Measurements from ENCODE around the gene CCDC89. TPM values are rescaled to one million over a fixed set of nuclear protein-coding genes. Genes with fewer than 3 reads are reported as not detected.

CCDC89 gene
- total RNA-seq, 4 donors from 2014 or later: 1.7 to 3.4 (median 1.7) TPM

- TF ChIP-seq EP300 (IDR thresholded peaks at IDR 0.05) (no peak), CTCF (IDR thresholded peaks at IDR 0.05) (no peak), POLR2A (IDR thresholded peaks at IDR 0.05) (no peak), POLR2AphosphoS5 (IDR thresholded peaks at IDR 0.05) (no peak)
- 92 to 93% methylated on average over 2 to 3 of the region's 3 CpGs for WGBS, 2 donors (ENCODE audit: low coverage in 1 of 2)
- H3K4me3 ChIP-seq: no peak overlapping the region
- H3K4me1 ChIP-seq: no peaks in the 10 kb centered on the region
- no peaks in the 10 kb centered on the region for H3K9me3 ChIP-seq
- no peak for ATAC-seq
- H3K36me3 ChIP-seq: no peaks in the 10 kb centered on the region
- no peak overlapping the region for H3K27ac ChIP-seq
- no peaks in the 10 kb centered on the region for H3K27me3 ChIP-seq
These were observed 19.0 kb upstream of the CCDC89 start for GRCh38 chr11:85704967-85705366.

DNA sequence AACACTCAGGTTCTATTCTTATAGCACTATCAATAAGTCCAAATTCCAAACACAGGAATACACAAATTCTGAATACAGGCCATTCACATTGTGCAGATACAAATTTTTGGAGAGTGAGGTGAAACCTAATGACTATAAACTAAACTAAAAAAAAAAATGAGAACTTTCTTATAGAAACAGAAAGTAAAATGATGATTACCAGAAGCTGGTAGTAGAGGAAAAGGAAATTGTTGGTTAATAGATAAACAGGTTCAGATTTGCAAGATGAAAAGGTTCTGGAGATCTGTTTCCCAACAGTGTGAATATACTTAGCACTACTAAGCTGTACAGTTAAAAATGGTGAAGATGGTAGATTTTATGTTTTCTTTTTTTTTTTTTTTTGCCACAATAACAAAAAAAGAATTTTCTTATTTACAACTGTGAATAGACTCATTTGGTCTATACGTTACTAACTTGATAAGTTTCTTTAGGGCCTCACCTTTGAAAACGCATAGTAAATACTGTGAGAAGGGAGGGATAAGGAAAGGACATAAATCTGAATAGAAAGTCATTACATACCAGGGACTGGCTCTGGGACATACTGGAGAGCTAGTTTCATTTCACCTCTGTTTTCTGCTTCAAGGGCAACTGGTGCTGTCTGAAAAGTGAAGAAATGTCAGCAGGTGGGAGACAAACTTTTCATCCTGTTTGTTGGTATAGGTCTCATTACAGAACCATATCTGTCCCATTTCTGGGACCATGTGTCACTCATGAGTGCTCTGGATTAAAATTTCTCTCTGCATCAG, 14.2 kb upstream of the CCDC89 start:
- no peaks in the 10 kb centered on the region for H3K9me3 ChIP-seq
- ATAC-seq: no peak
- WGBS, 2 donors (ENCODE audit: low coverage in 1 of 2): 74 to 89% methylated on average over 2 of the region's 2 CpGs
- H3K4me1 ChIP-seq: no peaks in the 10 kb centered on the region
- no peaks in the 10 kb centered on the region for H3K36me3 ChIP-seq
- TF ChIP-seq POLR2AphosphoS5 (IDR thresholded peaks at IDR 0.05): no peak
- no peak for TF ChIP-seq CTCF (IDR thresholded peaks at IDR 0.05)
- no peak for TF ChIP-seq EP300 (IDR thresholded peaks at IDR 0.05)
- TF ChIP-seq POLR2A (IDR thresholded peaks at IDR 0.05): no peak
- H3K4me3 ChIP-seq: no peak overlapping the region
- no peaks in the 10 kb centered on the region for H3K27me3 ChIP-seq
- no peak overlapping the region for H3K27ac ChIP-seq

DNA sequence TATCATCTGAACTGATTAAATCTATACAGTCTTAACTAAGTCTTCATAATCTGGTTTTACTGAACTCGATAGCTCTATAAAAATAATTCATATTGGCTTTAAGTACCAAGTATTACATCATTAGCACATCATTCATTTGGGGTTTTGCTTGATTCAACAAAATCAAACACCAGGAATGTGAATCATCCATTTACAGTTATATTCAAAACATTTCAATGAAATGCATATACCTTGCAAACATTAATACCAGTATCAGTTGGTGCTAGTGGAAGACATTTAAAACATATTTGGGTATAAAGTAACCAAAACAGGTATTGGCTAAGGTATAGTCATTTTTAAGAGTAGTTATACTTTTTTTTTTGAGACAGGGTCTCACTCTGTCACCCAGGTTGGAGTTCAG, 12.2 kb upstream of the CCDC89 start:
- Histone ChIP-seq H3K4me3 (no peak overlapping the region), H3K4me1 (no peaks in the 10 kb centered on the region), H3K27me3 (no peaks in the 10 kb centered on the region), H3K36me3 (no peaks in the 10 kb centered on the region), H3K27ac (no peak overlapping the region), H3K9me3 (no peaks in the 10 kb centered on the region)
- TF ChIP-seq CTCF (IDR thresholded peaks at IDR 0.05) (no peak), POLR2A (IDR thresholded peaks at IDR 0.05) (no peak)
- ATAC-seq: no peak
- WGBS, 2 donors (ENCODE audit: low coverage in 1 of 2): 80 to 89% methylated on average over 1 of the region's 1 CpG

- no peaks in the 10 kb centered on the region for H3K27me3 ChIP-seq
- WGBS, 2 donors (ENCODE audit: low coverage in 1 of 2): 92 to 97% methylated on average over 2 of the region's 2 CpGs
- H3K9me3 ChIP-seq: no peaks in the 10 kb centered on the region
- H3K4me1 ChIP-seq: no peaks in the 10 kb centered on the region
- no peak for ATAC-seq
- TF ChIP-seq CTCF (IDR thresholded peaks at IDR 0.05) (no peak), POLR2A (IDR thresholded peaks at IDR 0.05) (no peak), POLR2AphosphoS5 (IDR thresholded peaks at IDR 0.05) (no peak), EP300 (IDR thresholded peaks at IDR 0.05) (no peak)
- H3K4me3 ChIP-seq: no peak overlapping the region
- H3K36me3 ChIP-seq: no peaks in the 10 kb centered on the region
- H3K27ac ChIP-seq: no peak overlapping the region
These were observed 11.8 kb upstream of the CCDC89 start for GRCh38 chr11:85697747-85698146.

- Histone ChIP-seq H3K9me3 (no peaks in the 10 kb centered on the region), H3K27me3 (no peaks in the 10 kb centered on the region), H3K4me1 (no peaks in the 10 kb centered on the region), H3K36me3 (no peaks in the 10 kb centered on the region), H3K4me3 (no peak overlapping the region), H3K27ac (no peak overlapping the region)
- no peak for ATAC-seq
- TF ChIP-seq EP300 (IDR thresholded peaks at IDR 0.05): no peak
- no peak for TF ChIP-seq POLR2A (IDR thresholded peaks at IDR 0.05)
- TF ChIP-seq POLR2AphosphoS5 (IDR thresholded peaks at IDR 0.05): no peak
- TF ChIP-seq CTCF (IDR thresholded peaks at IDR 0.05): no peak
These were observed 9.6 kb upstream of the CCDC89 start for GRCh38 chr11:85695546-85695945.
